GM12878 (cell line): ENCODE measurements around the gene IFITM2. TPM values are rescaled to one million over a fixed set of nuclear protein-coding genes. Genes with fewer than 3 reads are reported as not detected.
A peak's percentile ranks its signal among the peaks of the same experiment; 100 is the strongest.

Experiments
- ATAC-seq: fragments of 200-7000 bp; cut with Tn5 transposase; 3 replicates; pipeline ENCODE4 v1.9.1; 2020; ENCODE audit warnings: mild to moderate bottlenecking, moderate library complexity
- BruUV-seq: library from RNA; stranded (reverse); fragments of 400-500 nt; replicated peaks from 2 replicates; lab custom pipeline; 2021; lab: Mats Ljungman, UMichigan
- CTCF ChIA-PET: fragments of 300-600 bp; sonication (Branson Sonifier 250); formaldehyde crosslinking; extraction: SDS; loops from one replicate; lab custom pipeline; 2021; ENCODE audit warnings: inconsistent platforms; lab: Yijun Ruan, JAX
- POLR2A ChIA-PET: fragments of 350-600 bp; formaldehyde crosslinking; extraction: SDS; loops from one replicate; lab custom pipeline; 2021; ENCODE audit warnings: inconsistent platforms; lab: Charles Lee
- RAD21 ChIA-PET: fragments of 300-600 bp; sonication (Branson Sonifier 250); formaldehyde crosslinking; loops from one replicate; lab custom pipeline; 2023; ENCODE audit warnings: antibody characterized with exemption; ENCODE audit not compliant: unreplicated experiment; lab: Charles Lee
- SMC1A ChIA-PET: fragments of 300-600 bp; sonication (Branson Sonifier 250); formaldehyde crosslinking; loops from one replicate; lab custom pipeline; 2023; ENCODE audit not compliant: unreplicated experiment, uncharacterized antibody; lab: Charles Lee
- DNase-seq: peaks from one replicate; pipeline ENCODE4 v3.0.0-alpha.2; 2011; ENCODE audit warnings: low read depth, low spot score
- FAIRE-seq: peaks from 3 replicates; lab custom pipeline; 2011; peaks lifted over from hg19 to GRCh38; lab: Jason Lieb, UNC
- H2AFZ ChIP-seq: 2 replicates; pipeline ENCODE4 v1.6.0; 2011; ENCODE audit warnings: low read depth, low read length, control low read depth; ENCODE audit not compliant: control insufficient read depth
- H3K27ac ChIP-seq: 2 replicates; pipeline ENCODE4 v1.5.1; 2011; ENCODE audit warnings: control low read depth; ENCODE audit not compliant: control insufficient read depth, insufficient read depth
- H3K27me3 ChIP-seq, 2 experiments: replicated peaks in 1 of 2; 2 replicates each; pipeline versions ENCODE4 v1.6.0 to v1.6.1; 2011; ENCODE audit warnings: low read length in 1 of 2; ENCODE audit not compliant: control insufficient read depth in 2 of 2, insufficient read depth in 2 of 2
- H3K36me3 ChIP-seq, 2 experiments: 2 replicates each; pipeline ENCODE4 v1.5.1; 2011; ENCODE audit warnings: low read length in 1 of 2; ENCODE audit not compliant: control insufficient read depth in 2 of 2, insufficient read depth in 2 of 2
- H3K4me1 ChIP-seq: 2 replicates; pipeline ENCODE4 v1.6.1; 2011; ENCODE audit warnings: mild to moderate bottlenecking, low read length, moderate library complexity, mixed read lengths; ENCODE audit not compliant: control insufficient read depth, insufficient read depth
- H3K4me2 ChIP-seq: 2 replicates; pipeline ENCODE4 v1.6.0; 2011; ENCODE audit warnings: control low read depth; ENCODE audit not compliant: control insufficient read depth, insufficient read depth
- H3K4me3 ChIP-seq: fragments of 200-600 bp; sonication (generic); 2 replicates; pipeline ENCODE4 v1.5.1; 2016
- H3K79me2 ChIP-seq: 2 replicates; pipeline ENCODE4 v1.6.0; 2011; ENCODE audit warnings: low read length; ENCODE audit not compliant: control insufficient read depth, insufficient read depth
- H3K9ac ChIP-seq: 2 replicates; pipeline ENCODE4 v1.8.0; 2011; ENCODE audit warnings: low read length, control low read depth, mixed read lengths; ENCODE audit not compliant: control insufficient read depth, insufficient read depth
- H3K9me3 ChIP-seq: replicated peaks from 3 replicates; pipeline ENCODE4 v1.5.1; 2011; ENCODE audit warnings: mild to moderate bottlenecking, low read length; ENCODE audit not compliant: control insufficient read depth, insufficient read depth
- H4K20me1 ChIP-seq: 2 replicates; pipeline ENCODE4 v1.6.0; 2011; ENCODE audit not compliant: control insufficient read depth, insufficient read depth
- BACH1 ChIP-seq: fragments of 450-650 bp; IDR thresholded peaks from 2 replicates; pipeline ENCODE4 v1.6.1; 2017; ENCODE audit warnings: mild to moderate bottlenecking, borderline replicate concordance
- BHLHE40 ChIP-seq, 2 experiments: fragments of 450-650 bp in 1 of 2; IDR thresholded peaks; 2 replicates each; pipeline ENCODE4 v1.6.1; 2011 to 2017; ENCODE audit warnings: low read depth in 2 of 2, borderline replicate concordance in 1 of 2, improper control_type of control experiment in 1 of 2, low read length in 1 of 2, mild to moderate bottlenecking in 1 of 2
- CHD4 ChIP-seq: fragments of 200-600 bp; sonication (generic); IDR thresholded peaks from 2 replicates; pipeline ENCODE4 v1.6.1; 2016; ENCODE audit warnings: mild to moderate bottlenecking
- EZH2 ChIP-seq: IDR thresholded peaks from 2 replicates; pipeline ENCODE4 v1.6.1; 2012; ENCODE audit warnings: low read depth, mild to moderate bottlenecking, control low read depth, inconsistent platforms, low read length, borderline replicate concordance; ENCODE audit not compliant: control insufficient read depth
- FOXK2 ChIP-seq: fragments of 450-650 bp; IDR thresholded peaks from 2 replicates; pipeline ENCODE4 v1.6.1; 2017; ENCODE audit warnings: mild to moderate bottlenecking, moderate library complexity
- IRF4 ChIP-seq: IDR thresholded peaks from 2 replicates; pipeline ENCODE4 v1.6.1; 2011; ENCODE audit warnings: low read depth, low read length
- MEF2B ChIP-seq: fragments of 450-650 bp; IDR thresholded peaks from 2 replicates; pipeline ENCODE4 v1.6.1; 2018; ENCODE audit warnings: mild to moderate bottlenecking, moderate library complexity; ENCODE audit not compliant: partially characterized antibody, poor library complexity, severe bottlenecking
- POLR2A ChIP-seq: IDR thresholded peaks from 2 replicates; pipeline ENCODE4 v1.6.1; 2011; ENCODE audit warnings: low read depth, mild to moderate bottlenecking, low read length
- POLR2AphosphoS2 ChIP-seq: IDR thresholded peaks from 2 replicates; pipeline ENCODE4 v1.6.1; 2011; ENCODE audit warnings: low read depth, mild to moderate bottlenecking, low read length, improper control_type of control experiment, moderate library complexity
- RUNX3 ChIP-seq: IDR thresholded peaks from 2 replicates; pipeline ENCODE4 v1.6.1; 2012; ENCODE audit warnings: low read length, inconsistent platforms
- STAT3 ChIP-seq: IDR thresholded peaks from 2 replicates; pipeline ENCODE4 v1.6.1; 2011; ENCODE audit warnings: low read depth, low read length, improper control_type of control experiment
- TBL1XR1 ChIP-seq: IDR thresholded peaks from 2 replicates; pipeline ENCODE4 v1.6.1; 2012; ENCODE audit warnings: low read depth, low read length, improper control_type of control experiment
- TCF7 ChIP-seq: IDR thresholded peaks from 2 replicates; pipeline ENCODE4 v1.6.1; 2014; ENCODE audit warnings: antibody characterized with exemption, borderline replicate concordance
- ZNF274 ChIP-seq: IDR thresholded peaks from one replicate; pipeline ENCODE4 v1.8.0; 2011; ENCODE audit not compliant: insufficient read length, insufficient read depth
- ZSCAN29 ChIP-seq: fragments of 450-650 bp; IDR thresholded peaks from 2 replicates; pipeline ENCODE4 v1.6.1; 2017; ENCODE audit warnings: mild to moderate bottlenecking, moderate library complexity
- WGBS: methylation state at CpG from one replicate; pipeline ENCODE4 v1.1.6; 2016; ENCODE audit warnings: low lambda C conversion rate; ENCODE audit not compliant: insufficient replicate concordance, insufficient coverage; ENCODE audit errors: missing lambda C conversion rate; 5-methylcytosine and 5-hydroxymethylcytosine counted together
- in situ Hi-C: fragments of 300-500 bp; cut with MboI; formaldehyde crosslinking; loops from 9 replicates; pipeline ENCODE4 v1.14.3; 2018; ENCODE audit warnings: mixed read lengths
- intact Hi-C: fragments of 100-400 bp; cut with micrococcal nuclease; formaldehyde crosslinking; loops from one replicate; pipeline ENCODE4 v1.14.2; 2022; ENCODE audit not compliant: unreplicated experiment
- polyA plus RNA-seq, 11 experiments: library from polyadenylated mRNA; depleted of rRNA in 4 of 11; unstranded in 6 of 11; stranded (reverse) in 5 of 11; fragments of >200 nt; fragmentation: Nextera tagmentation in 4 of 11; fragmentation: Illumina TruSeq in 1 of 11; extraction: Ambion mirVana in 4 of 11; extraction: Trizol in 1 of 11; gene quantifications; 1 replicate in 1 of 11; 2 replicates in 10 of 11; pipeline versions ENCODE4 v1.2.1 to v1.2.3, GENCODE V29; 2011 to 2016; ENCODE audit warnings: inconsistent platforms in 2 of 11, missing spikeins in 2 of 11, low read depth in 1 of 11
- total RNA-seq, 4 experiments: library from RNA; depleted of rRNA in 3 of 4; stranded (reverse); fragments of >200 nt in 3 of 4; fragmentation: Illumina TruSeq in 1 of 4; extraction: Trizol in 1 of 4; gene quantifications; 2 replicates each; pipeline versions ENCODE4 v1.2.1 to v1.2.3, GENCODE V29; 2013 to 2021
- TF ChIP-seq, protein P1 (sequence below): fragments of 450-650 bp; IDR thresholded peaks from 2 replicates; pipeline ENCODE4 v1.6.1; 2016; ENCODE audit warnings: mild to moderate bottlenecking, moderate library complexity, borderline replicate concordance
- TF ChIP-seq, protein P2 (sequence below): fragments of 450-650 bp; formaldehyde crosslinking; IDR thresholded peaks from 2 replicates; pipeline ENCODE4 v1.5.0; 2022; ENCODE audit warnings: mild to moderate bottlenecking, missing genetic modification characterization

The IFITM2 gene
- total and polyA plus RNA-seq, 10 of the 15 experiments (the other 5 are each of a cell fraction or from before 2014, with no cell fraction given) = 116 to 3,672 (median 724) TPM

DNA sequence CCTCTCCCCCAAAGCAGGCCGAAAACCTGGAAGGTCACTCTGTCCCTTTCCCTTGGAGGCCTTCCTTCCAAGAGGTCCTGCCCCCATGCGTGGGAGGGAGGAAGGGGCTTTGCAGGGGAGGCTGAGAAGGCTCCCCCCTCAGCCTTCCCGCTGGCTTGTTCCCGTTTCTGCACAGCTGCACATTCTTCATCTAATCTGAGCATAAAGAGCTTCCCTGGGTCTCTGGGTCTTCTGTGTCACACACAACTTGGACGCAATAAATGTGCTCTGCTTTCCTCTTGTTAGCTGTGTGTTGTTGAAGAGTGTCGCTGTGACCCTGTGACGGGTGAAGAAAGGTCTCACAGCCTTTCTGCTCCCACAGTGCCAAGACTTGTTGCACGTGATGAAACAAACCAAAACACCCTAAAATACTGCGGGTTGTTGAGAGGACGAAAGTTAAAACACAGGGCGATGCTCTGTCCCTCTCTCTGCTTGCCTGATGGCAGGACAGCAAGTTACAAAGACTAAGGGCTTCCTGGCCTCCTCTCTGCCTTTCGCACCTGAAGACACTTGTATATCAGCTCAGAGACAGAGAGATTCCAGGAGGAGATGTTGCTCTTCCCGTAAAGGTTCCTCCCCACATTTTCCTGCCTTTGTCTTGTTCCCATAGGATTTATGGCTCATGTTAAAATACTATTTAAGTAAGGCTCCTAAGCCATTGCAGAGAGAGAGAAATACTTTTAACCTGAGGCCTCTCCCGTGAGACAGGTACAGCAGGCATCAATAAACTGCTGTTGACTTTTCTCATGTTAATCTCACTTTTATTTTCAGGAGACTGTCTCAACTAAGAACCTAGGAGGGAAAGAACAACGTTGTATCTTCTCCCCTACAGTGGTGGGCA is 28.4 kb downstream of the IFITM2 start:
- intact Hi-C loops (no loop called here), in situ Hi-C loops (no loop called here)
- FAIRE-seq = no peak
- no peaks in the 10 kb centered on the region for H3K36me3 ChIP-seq
- no peaks in the 10 kb centered on the region for H3K79me2 ChIP-seq
- no peak for DNase-seq
- peaks cover 5% of the 10 kb centered on the region; the same call in 2 of the 3 replicates for H3K9me3 ChIP-seq
- no peak for ATAC-seq
- no TSS peak for BruUV-seq
- no peaks in the 10 kb centered on the region for H4K20me1 ChIP-seq
- TF ChIP-seq, protein P1, sequence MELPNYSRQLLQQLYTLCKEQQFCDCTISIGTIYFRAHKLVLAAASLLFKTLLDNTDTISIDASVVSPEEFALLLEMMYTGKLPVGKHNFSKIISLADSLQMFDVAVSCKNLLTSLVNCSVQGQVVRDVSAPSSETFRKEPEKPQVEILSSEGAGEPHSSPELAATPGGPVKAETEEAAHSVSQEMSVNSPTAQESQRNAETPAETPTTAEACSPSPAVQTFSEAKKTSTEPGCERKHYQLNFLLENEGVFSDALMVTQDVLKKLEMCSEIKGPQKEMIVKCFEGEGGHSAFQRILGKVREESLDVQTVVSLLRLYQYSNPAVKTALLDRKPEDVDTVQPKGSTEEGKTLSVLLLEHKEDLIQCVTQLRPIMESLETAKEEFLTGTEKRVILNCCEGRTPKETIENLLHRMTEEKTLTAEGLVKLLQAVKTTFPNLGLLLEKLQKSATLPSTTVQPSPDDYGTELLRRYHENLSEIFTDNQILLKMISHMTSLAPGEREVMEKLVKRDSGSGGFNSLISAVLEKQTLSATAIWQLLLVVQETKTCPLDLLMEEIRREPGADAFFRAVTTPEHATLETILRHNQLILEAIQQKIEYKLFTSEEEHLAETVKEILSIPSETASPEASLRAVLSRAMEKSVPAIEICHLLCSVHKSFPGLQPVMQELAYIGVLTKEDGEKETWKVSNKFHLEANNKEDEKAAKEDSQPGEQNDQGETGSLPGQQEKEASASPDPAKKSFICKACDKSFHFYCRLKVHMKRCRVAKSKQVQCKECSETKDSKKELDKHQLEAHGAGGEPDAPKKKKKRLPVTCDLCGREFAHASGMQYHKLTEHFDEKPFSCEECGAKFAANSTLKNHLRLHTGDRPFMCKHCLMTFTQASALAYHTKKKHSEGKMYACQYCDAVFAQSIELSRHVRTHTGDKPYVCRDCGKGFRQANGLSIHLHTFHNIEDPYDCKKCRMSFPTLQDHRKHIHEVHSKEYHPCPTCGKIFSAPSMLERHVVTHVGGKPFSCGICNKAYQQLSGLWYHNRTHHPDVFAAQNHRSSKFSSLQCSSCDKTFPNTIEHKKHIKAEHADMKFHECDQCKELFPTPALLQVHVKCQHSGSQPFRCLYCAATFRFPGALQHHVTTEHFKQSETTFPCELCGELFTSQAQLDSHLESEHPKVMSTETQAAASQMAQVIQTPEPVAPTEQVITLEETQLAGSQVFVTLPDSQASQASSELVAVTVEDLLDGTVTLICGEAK = no peak
- TF ChIP-seq IRF4 (no peak), TCF7 (no peak), BHLHE40 (IDR thresholded peaks at IDR 0.05; ENCODE audit: borderline replicate concordance in 1 of 2, low read depth in 2 of 2, low read length in 1 of 2) (no peak), ZNF274 (no peak), MEF2B (no peak), TBL1XR1 (no peak), FOXK2 (no peak), ZSCAN29 (no peak), STAT3 (no peak), BACH1 (no peak), EZH2 (no peak), POLR2A (no peak), CHD4 (no peak), RUNX3 (no peak), POLR2AphosphoS2 (no peak)
- TF ChIP-seq, protein P2, sequence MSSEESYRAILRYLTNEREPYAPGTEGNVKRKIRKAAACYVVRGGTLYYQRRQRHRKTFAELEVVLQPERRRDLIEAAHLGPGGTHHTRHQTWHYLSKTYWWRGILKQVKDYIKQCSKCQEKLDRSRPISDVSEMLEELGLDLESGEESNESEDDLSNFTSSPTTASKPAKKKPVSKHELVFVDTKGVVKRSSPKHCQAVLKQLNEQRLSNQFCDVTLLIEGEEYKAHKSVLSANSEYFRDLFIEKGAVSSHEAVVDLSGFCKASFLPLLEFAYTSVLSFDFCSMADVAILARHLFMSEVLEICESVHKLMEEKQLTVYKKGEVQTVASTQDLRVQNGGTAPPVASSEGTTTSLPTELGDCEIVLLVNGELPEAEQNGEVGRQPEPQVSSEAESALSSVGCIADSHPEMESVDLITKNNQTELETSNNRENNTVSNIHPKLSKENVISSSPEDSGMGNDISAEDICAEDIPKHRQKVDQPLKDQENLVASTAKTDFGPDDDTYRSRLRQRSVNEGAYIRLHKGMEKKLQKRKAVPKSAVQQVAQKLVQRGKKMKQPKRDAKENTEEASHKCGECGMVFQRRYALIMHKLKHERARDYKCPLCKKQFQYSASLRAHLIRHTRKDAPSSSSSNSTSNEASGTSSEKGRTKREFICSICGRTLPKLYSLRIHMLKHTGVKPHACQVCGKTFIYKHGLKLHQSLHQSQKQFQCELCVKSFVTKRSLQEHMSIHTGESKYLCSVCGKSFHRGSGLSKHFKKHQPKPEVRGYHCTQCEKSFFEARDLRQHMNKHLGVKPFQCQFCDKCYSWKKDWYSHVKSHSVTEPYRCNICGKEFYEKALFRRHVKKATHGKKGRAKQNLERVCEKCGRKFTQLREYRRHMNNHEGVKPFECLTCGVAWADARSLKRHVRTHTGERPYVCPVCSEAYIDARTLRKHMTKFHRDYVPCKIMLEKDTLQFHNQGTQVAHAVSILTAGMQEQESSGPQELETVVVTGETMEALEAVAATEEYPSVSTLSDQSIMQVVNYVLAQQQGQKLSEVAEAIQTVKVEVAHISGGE = no peak
- H3K27me3 ChIP-seq = no peaks in the 10 kb centered on the region
- SMC1A ChIA-PET = interaction anchor here (1.0 kb wide), 1 partner anchor 13 kb away, joined by 3 read pairs; no protein-coding TSS in a partner anchor
- RAD21 ChIA-PET = no interaction called here
- POLR2A ChIA-PET = no interaction called here
- H3K9ac ChIP-seq = no peak overlapping the region
- H3K27ac ChIP-seq = no peak overlapping the region
- peak overlapping the region; percentile 6; the same call in 1 of the 2 replicates for H2AFZ ChIP-seq
- 43% methylated on average over 14 of the region's 15 CpGs for WGBS
- H3K4me3 ChIP-seq = no peak overlapping the region
- CTCF ChIA-PET = no interaction called here
- H3K4me2 ChIP-seq = no peak overlapping the region
- peaks cover 10% of the 10 kb centered on the region for H3K4me1 ChIP-seq
